B cell (primary cell): ENCODE data around the gene CARD8. TPM values are rescaled to one million over a fixed set of nuclear protein-coding genes. Genes with fewer than 3 reads are reported as not detected.

Experiments used
- ATAC-seq: fragments of 200-7000 bp; cut with Tn5 transposase; one replicate; pipeline ENCODE4 v1.10.0; 2021; ENCODE audit warnings: low read depth, mild to moderate bottlenecking, moderate number of reproducible peaks, moderate library complexity
- CTCF ChIA-PET: fragments of 350-600 bp; sonication (Branson Sonifier 250); formaldehyde crosslinking; loops from one replicate; lab custom pipeline; 2021; ENCODE audit warnings: antibody characterized with exemption, inconsistent platforms; lab: Charles Lee
- POLR2A ChIA-PET: fragments of 350-600 bp; sonication (Branson Sonifier 250); formaldehyde crosslinking; loops from one replicate; lab custom pipeline; 2021; ENCODE audit warnings: antibody characterized with exemption; lab: Charles Lee
- DNase-seq: peaks from one replicate; pipeline ENCODE4 v3.0.0; 2013
- H2AFZ ChIP-seq: 2 replicates; pipeline ENCODE4 v1.6.1; 2012; ENCODE audit warnings: mild to moderate bottlenecking, low read depth, low read length; ENCODE audit not compliant: insufficient read depth, poor library complexity, severe bottlenecking
- H3K27ac ChIP-seq, 2 donors: 1 replicate in 1 of 2; 2 replicates in 1 of 2; pipeline ENCODE4 v1.5.1; 2012 to 2013; ENCODE audit warnings: low read length in 2 of 2, mild to moderate bottlenecking in 2 of 2, moderate library complexity in 1 of 2
- H3K27me3 ChIP-seq, 4 experiments: fragments of 200-600 bp in 1 of 4; sonication (generic) in 1 of 4; replicated peaks in 1 of 4; 1 replicate in 2 of 4; 2 replicates in 2 of 4; pipeline versions ENCODE4 v1.6.1 to v1.7.0; 2013 to 2016; ENCODE audit warnings: low read length in 3 of 4, mild to moderate bottlenecking in 2 of 4, mixed read lengths in 1 of 4, moderate library complexity in 1 of 4; ENCODE audit not compliant: insufficient read depth in 4 of 4, control insufficient read depth in 3 of 4; ENCODE audit errors: control extremely low read depth in 1 of 4
- H3K36me3 ChIP-seq, 2 experiments: replicated peaks in 1 of 2; 1 replicate in 1 of 2; 2 replicates in 1 of 2; pipeline versions ENCODE4 v1.6.1 to v1.7.1; 2013; ENCODE audit warnings: low read length in 1 of 2; ENCODE audit not compliant: insufficient read depth in 2 of 2, control insufficient read depth in 1 of 2; ENCODE audit errors: control extremely low read depth in 1 of 2, extremely low read depth in 1 of 2
- H3K4me1 ChIP-seq, 2 donors: fragments of 200-600 bp in 1 of 2; sonication (generic) in 1 of 2; 1 replicate in 1 of 2; 2 replicates in 1 of 2; pipeline versions ENCODE4 v1.5.1 to v1.6.1; 2013 to 2017; ENCODE audit warnings: low read length in 2 of 2; ENCODE audit not compliant: control insufficient read depth in 2 of 2, insufficient read depth in 2 of 2
- H3K4me2 ChIP-seq: replicated peaks from 2 replicates; pipeline ENCODE3; 2012; ENCODE audit warnings: mild to moderate bottlenecking, low read depth, low read length; ENCODE audit not compliant: poor library complexity, severe bottlenecking
- H3K4me3 ChIP-seq, 5 experiments: fragments of 200-600 bp in 1 of 5; sonication (generic) in 1 of 5; 1 replicate in 3 of 5; 2 replicates in 2 of 5; pipeline versions ENCODE4 v1.5.1 to v1.7.0; 2011 to 2016; ENCODE audit warnings: low read length in 4 of 5, mild to moderate bottlenecking in 4 of 5, low read depth in 2 of 5, control low read depth in 1 of 5, moderate library complexity in 1 of 5; ENCODE audit not compliant: insufficient read depth in 1 of 5; ENCODE audit errors: control extremely low read depth in 1 of 5, extremely low read depth in 1 of 5
- H3K79me2 ChIP-seq: fragments of 200-600 bp; sonication (generic); one replicate; pipeline ENCODE4 v1.6.0; 2016; ENCODE audit warnings: low read length; ENCODE audit not compliant: control insufficient read depth, insufficient read depth
- H3K9ac ChIP-seq: fragments of 200-600 bp; sonication (generic); 2 replicates; pipeline ENCODE4 v1.6.1; 2017; ENCODE audit warnings: mild to moderate bottlenecking, low read length, moderate library complexity
- H3K9me3 ChIP-seq, 3 donors: one replicate each; pipeline versions ENCODE4 v1.6.1 to v1.7.1; 2013; ENCODE audit warnings: low read length in 2 of 3; ENCODE audit not compliant: control insufficient read depth in 2 of 3, insufficient read depth in 1 of 3; ENCODE audit errors: control extremely low read depth in 1 of 3
- H4K20me1 ChIP-seq: 2 replicates; pipeline ENCODE4 v1.6.0; 2012; ENCODE audit warnings: mild to moderate bottlenecking, low read length; ENCODE audit not compliant: insufficient read depth, control insufficient read depth, poor library complexity, severe bottlenecking
- H3K27ac Mint-ChIP-seq: one replicate; pipeline ENCODE4 v1.8.0; 2021; ENCODE audit warnings: mixed read lengths
- H3K27me3 Mint-ChIP-seq: one replicate; pipeline ENCODE4 v1.8.0; 2021; ENCODE audit warnings: mixed read lengths
- H3K4me1 Mint-ChIP-seq: one replicate; pipeline ENCODE4 v1.8.0; 2021; ENCODE audit warnings: mixed read lengths
- H3K4me3 Mint-ChIP-seq: one replicate; pipeline ENCODE4 v1.8.0; 2021; ENCODE audit warnings: mixed read lengths
- H3K9me3 Mint-ChIP-seq: one replicate; pipeline ENCODE4 v1.8.0; 2022; ENCODE audit warnings: mixed read lengths; ENCODE audit not compliant: insufficient read depth
- CTCF ChIP-seq: fragments of 200-600 bp; IDR thresholded peaks from one replicate; pipeline ENCODE4 v1.8.0; 2022; ENCODE audit warnings: antibody characterized with exemption, mild to moderate bottlenecking
- EZH2 ChIP-seq: IDR thresholded peaks from 2 replicates; pipeline ENCODE4 v1.6.1; 2012; ENCODE audit warnings: borderline replicate concordance, low read depth, mild to moderate bottlenecking, moderate library complexity, low read length; ENCODE audit not compliant: insufficient read depth, poor library complexity, severe bottlenecking
- WGBS: methylation state at CpG from one replicate; pipeline ENCODE4 v1.1.5; 2013; ENCODE audit warnings: missing lambda C conversion rate; ENCODE audit not compliant: insufficient coverage; 5-methylcytosine and 5-hydroxymethylcytosine counted together
- intact Hi-C: fragments of 100-400 bp; cut with micrococcal nuclease; formaldehyde crosslinking; loops from one replicate; pipeline ENCODE4 v1.10.0; 2022
- polyA plus RNA-seq: library from polyadenylated mRNA; depleted of rRNA; stranded (reverse); fragments of >200 nt; gene quantifications from 2 replicates; pipeline ENCODE4 v1.2.3, GENCODE V29; 2012
- total RNA-seq, 2 donors: library from RNA; stranded (reverse); fragments of 120-200 nt in 1 of 2; gene quantifications; 1 replicate in 1 of 2; 2 replicates in 1 of 2; pipeline versions ENCODE4 v1.2.3 to v1.2.4, GENCODE V29; 2013 to 2022

The CARD8 gene
- total and polyA plus RNA-seq, 2 donors (not counting 1 experiment from before 2014, with no cell fraction given), result 92.0 to 161 TPM

- peaks cover 0 to 10% (median 5%) of the 10 kb centered on the region in 3 donors for H3K9me3 ChIP-seq
- intact Hi-C loops, result no loop called here
- H3K36me3 ChIP-seq, result peaks cover 0 to 4% of the 10 kb centered on the region in 2 experiments
- no peak for DNase-seq
- Mint-ChIP-seq H3K9me3 (no peaks in the 10 kb centered on the region), H3K27ac (no peak overlapping the region), H3K4me1 (no peaks in the 10 kb centered on the region), H3K4me3 (no peak overlapping the region), H3K27me3 (no peaks in the 10 kb centered on the region)
- H3K79me2 ChIP-seq, result no peaks in the 10 kb centered on the region
- no peak overlapping the region for H2AFZ ChIP-seq
- TF ChIP-seq CTCF, result no peak
- H3K9ac ChIP-seq, result no peak overlapping the region
- POLR2A ChIA-PET, result no interaction called here
- H3K4me1 ChIP-seq, result no peaks in the 10 kb centered on the region
- H3K27me3 ChIP-seq, result no peaks in the 10 kb centered on the region
- no peak overlapping the region for H3K4me3 ChIP-seq
- no peak overlapping the region for H3K27ac ChIP-seq
- CTCF ChIA-PET, result interaction anchor here (1.4 kb wide), 1 partner anchor 14 kb away, joined by 4 read pairs; no protein-coding TSS in a partner anchor
- WGBS, result 100% methylated on average over 4 of the region's 4 CpGs
- no peaks in the 10 kb centered on the region for H4K20me1 ChIP-seq
- H3K4me2 ChIP-seq, result no peak overlapping the region
- ATAC-seq, result no peak
These were observed 29.2 kb upstream of the CARD8 start for GRCh38 chr19:48284896-48285295.

- Histone ChIP-seq H2AFZ (no peak overlapping the region), H3K4me3 (no peak overlapping the region), H3K36me3 (peaks cover 0 to 4% of the 10 kb centered on the region in 2 experiments), H3K27ac (no peak overlapping the region), H4K20me1 (no peaks in the 10 kb centered on the region), H3K4me1 (no peaks in the 10 kb centered on the region), H3K27me3 (no peaks in the 10 kb centered on the region), H3K4me2 (no peak overlapping the region), H3K79me2 (no peaks in the 10 kb centered on the region), H3K9ac (no peak overlapping the region), H3K9me3 (peaks cover 0 to 10% (median 5%) of the 10 kb centered on the region in 3 donors)
- DNase-seq, result no peak
- POLR2A ChIA-PET, result no interaction called here
- TF ChIP-seq CTCF, result no peak
- no peak for TF ChIP-seq EZH2
- no peaks in the 10 kb centered on the region for H3K27me3 Mint-ChIP-seq
- CTCF ChIA-PET, result interaction anchor here (1.4 kb wide), 1 partner anchor 13 kb away, joined by 4 read pairs; no protein-coding TSS in a partner anchor
- no peak for ATAC-seq
- H3K4me1 Mint-ChIP-seq, result no peaks in the 10 kb centered on the region
- no peaks in the 10 kb centered on the region for H3K9me3 Mint-ChIP-seq
- 100% methylated on average over 5 of the region's 7 CpGs for WGBS
- intact Hi-C loops, result no loop called here
- no peak overlapping the region for H3K27ac Mint-ChIP-seq
- no peak overlapping the region for H3K4me3 Mint-ChIP-seq
These were observed 28.2 kb upstream of the CARD8 start for GRCh38 chr19:48283908-48284307.
